Osteoblast (primary cell): ENCODE results near the gene LMO7. TPM values are rescaled to one million over a fixed set of nuclear protein-coding genes. Genes with fewer than 3 reads are reported as not detected.

Source experiments
- DNase-seq: peaks from one replicate; pipeline ENCODE4 v3.0.0; 2011; ENCODE audit warnings: low spot score, mixed read lengths; ENCODE audit not compliant: insufficient read length; ENCODE audit errors: missing footprints
- H2AFZ ChIP-seq: 2 replicates; pipeline ENCODE4 v1.6.0; 2011; ENCODE audit warnings: mild to moderate bottlenecking, low read length
- H3K27ac ChIP-seq: 2 replicates; pipeline ENCODE4 v1.5.1; 2011; ENCODE audit warnings: mild to moderate bottlenecking, low read depth, low read length, moderate library complexity
- H3K27me3 ChIP-seq: 2 replicates; pipeline ENCODE4 v1.6.0; 2012; ENCODE audit warnings: mild to moderate bottlenecking, control low read depth, inconsistent platforms, low read length, moderate library complexity; ENCODE audit not compliant: insufficient read depth
- H3K36me3 ChIP-seq: 2 replicates; pipeline ENCODE4 v1.5.1; 2011; ENCODE audit warnings: mild to moderate bottlenecking, low read length, control low read depth, moderate library complexity; ENCODE audit not compliant: insufficient read depth
- H3K4me1 ChIP-seq: 2 replicates; pipeline ENCODE4 v1.5.1; 2011; ENCODE audit warnings: mild to moderate bottlenecking, low read length, control low read depth, moderate library complexity; ENCODE audit not compliant: insufficient read depth
- H3K4me2 ChIP-seq: 2 replicates; pipeline ENCODE4 v1.6.0; 2011; ENCODE audit warnings: mild to moderate bottlenecking, low read length; ENCODE audit not compliant: insufficient read depth
- H3K4me3 ChIP-seq: fragments of 200-600 bp; sonication (generic); 3 replicates; pipeline ENCODE4 v1.5.1; 2012; ENCODE audit warnings: mild to moderate bottlenecking, low read length, inconsistent platforms; ENCODE audit not compliant: insufficient read depth
- H3K79me2 ChIP-seq: 2 replicates; pipeline ENCODE4 v1.6.0; 2012; ENCODE audit warnings: mild to moderate bottlenecking, low read length, control low read depth, inconsistent platforms; ENCODE audit not compliant: insufficient read depth
- H3K9me3 ChIP-seq: 2 replicates; pipeline ENCODE4 v1.5.1; 2011; ENCODE audit warnings: low read depth, low read length, control low read depth
- H4K20me1 ChIP-seq: 2 replicates; pipeline ENCODE4 v1.6.0; 2012; ENCODE audit warnings: mild to moderate bottlenecking, low read length, control low read depth; ENCODE audit not compliant: insufficient read depth
- total RNA-seq: library from RNA; depleted of rRNA; stranded (reverse); fragments of >200 nt; gene quantifications from 2 replicates; pipeline ENCODE4 v1.2.3, GENCODE V29; 2012
- TF ChIP-seq, protein P1 (sequence below): IDR thresholded peaks from 2 replicates; pipeline ENCODE4 v1.5.1; 2011; ENCODE audit warnings: mild to moderate bottlenecking, low read depth, low read length, moderate library complexity; ENCODE audit errors: extremely low read depth

LMO7 gene
- total RNA-seq, 1 donor, result 536 TPM

- Histone ChIP-seq H3K9me3 (no peaks in the 10 kb centered on the region), H3K4me1 (peaks cover 39% of the 10 kb centered on the region), H3K4me2 (no peak overlapping the region), H4K20me1 (peaks cover 70% of the 10 kb centered on the region), H3K27ac (no peak overlapping the region), H3K79me2 (peaks cover 84% of the 10 kb centered on the region), H3K36me3 (peaks cover 70% of the 10 kb centered on the region), H3K4me3 (no peak overlapping the region), H2AFZ (no peak overlapping the region), H3K27me3 (no peaks in the 10 kb centered on the region)
- TF ChIP-seq, protein P1, sequence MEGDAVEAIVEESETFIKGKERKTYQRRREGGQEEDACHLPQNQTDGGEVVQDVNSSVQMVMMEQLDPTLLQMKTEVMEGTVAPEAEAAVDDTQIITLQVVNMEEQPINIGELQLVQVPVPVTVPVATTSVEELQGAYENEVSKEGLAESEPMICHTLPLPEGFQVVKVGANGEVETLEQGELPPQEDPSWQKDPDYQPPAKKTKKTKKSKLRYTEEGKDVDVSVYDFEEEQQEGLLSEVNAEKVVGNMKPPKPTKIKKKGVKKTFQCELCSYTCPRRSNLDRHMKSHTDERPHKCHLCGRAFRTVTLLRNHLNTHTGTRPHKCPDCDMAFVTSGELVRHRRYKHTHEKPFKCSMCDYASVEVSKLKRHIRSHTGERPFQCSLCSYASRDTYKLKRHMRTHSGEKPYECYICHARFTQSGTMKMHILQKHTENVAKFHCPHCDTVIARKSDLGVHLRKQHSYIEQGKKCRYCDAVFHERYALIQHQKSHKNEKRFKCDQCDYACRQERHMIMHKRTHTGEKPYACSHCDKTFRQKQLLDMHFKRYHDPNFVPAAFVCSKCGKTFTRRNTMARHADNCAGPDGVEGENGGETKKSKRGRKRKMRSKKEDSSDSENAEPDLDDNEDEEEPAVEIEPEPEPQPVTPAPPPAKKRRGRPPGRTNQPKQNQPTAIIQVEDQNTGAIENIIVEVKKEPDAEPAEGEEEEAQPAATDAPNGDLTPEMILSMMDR, result no peak
- DNase-seq, result no peak
Observed at GRCh38 chr13:75825594-75825993, 189.5 kb downstream of the LMO7 start.

DNA sequence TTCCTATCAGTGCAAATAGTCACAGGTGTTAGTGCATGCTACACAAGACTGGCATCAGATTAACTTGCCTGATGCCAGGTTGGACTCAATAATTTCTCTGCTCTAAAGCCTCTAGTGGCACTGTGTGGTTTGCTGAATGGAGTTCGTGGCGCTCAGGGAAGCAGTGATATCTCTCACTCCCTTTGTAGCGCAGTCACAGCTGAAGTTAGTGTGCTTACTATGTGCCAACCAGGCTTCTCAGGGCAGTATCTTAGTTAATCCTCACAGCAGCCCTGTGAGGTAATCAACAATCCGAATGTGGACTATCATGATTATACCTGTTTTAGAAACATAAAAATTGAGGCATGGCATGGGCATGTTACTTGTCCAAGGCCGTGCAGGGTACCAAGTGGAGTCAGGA lies 190.3 kb downstream of the LMO7 start:
- Histone ChIP-seq H3K4me1 (peaks cover 47% of the 10 kb centered on the region), H3K79me2 (peaks cover 86% of the 10 kb centered on the region), H3K27ac (no peak overlapping the region), H3K4me2 (no peak overlapping the region), H3K4me3 (no peak overlapping the region), H3K27me3 (no peaks in the 10 kb centered on the region), H3K36me3 (peaks cover 69% of the 10 kb centered on the region), H3K9me3 (no peaks in the 10 kb centered on the region), H2AFZ (no peak overlapping the region), H4K20me1 (peaks cover 73% of the 10 kb centered on the region)
- DNase-seq, result no peak
- TF ChIP-seq, protein P1, result no peak

GRCh38 chr13:75829830-75830229 lies 193.7 kb downstream of the LMO7 start:
- H3K27me3 ChIP-seq, result no peaks in the 10 kb centered on the region
- peaks cover 50% of the 10 kb centered on the region for H3K4me1 ChIP-seq
- H4K20me1 ChIP-seq, result peaks cover 75% of the 10 kb centered on the region
- peaks cover 71% of the 10 kb centered on the region for H3K36me3 ChIP-seq
- peaks cover 90% of the 10 kb centered on the region for H3K79me2 ChIP-seq
- H3K9me3 ChIP-seq, result no peaks in the 10 kb centered on the region
- H3K27ac ChIP-seq, result peak overlapping the region; percentile 40
- TF ChIP-seq, protein P1, result no peak
- no peak overlapping the region for H3K4me3 ChIP-seq
- peak overlapping the region; percentile 26 for H3K4me2 ChIP-seq
- DNase-seq, result no peak
- H2AFZ ChIP-seq, result no peak overlapping the region

DNA sequence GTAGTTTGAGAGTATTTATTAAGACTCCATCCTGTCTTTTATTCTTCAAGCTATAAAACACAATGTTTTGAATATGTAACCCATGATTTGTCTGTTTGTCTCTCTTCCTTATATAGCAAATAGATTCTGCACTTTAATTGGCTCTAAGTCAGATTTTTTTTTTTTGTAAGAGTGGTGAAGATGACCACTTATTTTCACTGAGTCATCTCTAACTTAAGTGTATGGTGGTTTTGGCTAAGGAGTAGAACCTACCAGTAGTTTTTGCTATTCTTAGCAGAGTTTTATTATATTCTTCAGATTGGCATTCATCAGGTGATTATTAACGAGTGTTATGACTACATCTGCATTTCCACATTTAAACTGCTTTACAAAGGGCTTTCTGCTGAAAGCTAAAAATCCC lies 194.7 kb downstream of the LMO7 start:
- Histone ChIP-seq H3K4me3 (no peak overlapping the region), H3K36me3 (peaks cover 71% of the 10 kb centered on the region), H3K27ac (peak overlapping the region; percentile 40), H3K79me2 (peaks cover 87% of the 10 kb centered on the region), H3K27me3 (no peaks in the 10 kb centered on the region), H3K4me1 (peaks cover 50% of the 10 kb centered on the region), H3K4me2 (peak overlapping the region; percentile 26), H3K9me3 (no peaks in the 10 kb centered on the region), H2AFZ (no peak overlapping the region), H4K20me1 (peaks cover 69% of the 10 kb centered on the region)
- TF ChIP-seq, protein P1, result no peak
- DNase-seq, result peak; percentile 35
